OCI-LY7 (cell line): ENCODE results near the gene CASP5. TPM values are rescaled to one million over a fixed set of nuclear protein-coding genes. Genes with fewer than 3 reads are reported as not detected.

Experiments
- BruUV-seq: library from RNA; stranded (reverse); fragments of 400-500 nt; replicated peaks from 2 replicates; lab custom pipeline; 2021; lab: Mats Ljungman, UMichigan
- CTCF ChIA-PET: fragments of 300-600 bp; sonication (Branson Sonifier 250); formaldehyde crosslinking; loops from one replicate; lab custom pipeline; 2022; ENCODE audit warnings: antibody characterized with exemption; ENCODE audit not compliant: unreplicated experiment; lab: Charles Lee
- POLR2A ChIA-PET: fragments of 300-600 bp; sonication (Branson Sonifier 250); formaldehyde crosslinking; loops from one replicate; lab custom pipeline; 2022; ENCODE audit warnings: antibody characterized with exemption; lab: Charles Lee
- DNase-seq: peaks from one replicate; pipeline ENCODE4 v3.0.0-alpha.2; 2015; ENCODE audit warnings: low spot score
- H2AFZ ChIP-seq: fragments of 200-600 bp; sonication (generic), shearing (Covaris generic); 2 replicates; pipeline ENCODE4 v1.6.1; 2014; ENCODE audit warnings: mild to moderate bottlenecking, antibody characterized with exemption, low read length, moderate library complexity
- H3K27ac ChIP-seq: fragments of 200-600 bp; sonication (generic); 2 replicates; pipeline ENCODE4 v1.5.1; 2014; ENCODE audit warnings: mixed run types, low read depth, mild to moderate bottlenecking, moderate library complexity, low read length, inconsistent platforms; ENCODE audit not compliant: poor library complexity, severe bottlenecking
- H3K36me3 ChIP-seq: fragments of 200-600 bp; sonication (generic); 2 replicates; pipeline ENCODE4 v1.6.1; 2014; ENCODE audit warnings: mild to moderate bottlenecking, antibody characterized with exemption, low read length, moderate library complexity, mixed read lengths; ENCODE audit not compliant: insufficient read depth
- H3K4me1 ChIP-seq: fragments of 200-600 bp; sonication (generic); 2 replicates; pipeline ENCODE4 v1.5.1; 2014; ENCODE audit warnings: mild to moderate bottlenecking, low read length; ENCODE audit not compliant: insufficient read depth, poor library complexity, severe bottlenecking
- H3K4me2 ChIP-seq: fragments of 200-600 bp; sonication (generic); 2 replicates; pipeline ENCODE4 v1.6.1; 2014; ENCODE audit warnings: mild to moderate bottlenecking, low read length
- H3K4me3 ChIP-seq: fragments of 200-600 bp; sonication (generic); 2 replicates; pipeline ENCODE4 v1.5.1; 2014; ENCODE audit warnings: mild to moderate bottlenecking, low read depth, low read length; ENCODE audit not compliant: poor library complexity, severe bottlenecking
- H3K79me2 ChIP-seq: fragments of 200-600 bp; sonication (generic); 2 replicates; pipeline ENCODE4 v1.6.1; 2016; ENCODE audit warnings: low read depth, mild to moderate bottlenecking, low read length, moderate library complexity, mixed read lengths; ENCODE audit not compliant: insufficient read depth
- H3K9me2 ChIP-seq: fragments of 200-600 bp; sonication (generic); 2 replicates; pipeline ENCODE4 v1.6.1; 2016; ENCODE audit warnings: mild to moderate bottlenecking, low read length, mixed read lengths; ENCODE audit not compliant: insufficient read depth
- H3K9me3 ChIP-seq: fragments of 200-600 bp; sonication (generic); 2 replicates; pipeline ENCODE4 v1.6.1; 2014; ENCODE audit warnings: mild to moderate bottlenecking, mixed run types, low read length, mixed read lengths
- H4K20me1 ChIP-seq: fragments of 200-600 bp; sonication (generic); 2 replicates; pipeline ENCODE4 v1.6.1; 2014; ENCODE audit warnings: mild to moderate bottlenecking, antibody characterized with exemption, low read length, moderate library complexity, mixed read lengths; ENCODE audit not compliant: insufficient read depth
- intact Hi-C: fragments of 100-400 bp; cut with micrococcal nuclease; formaldehyde crosslinking; loops from one replicate; pipeline ENCODE4 v1.10.0; 2022; ENCODE audit not compliant: unreplicated experiment
- total RNA-seq, 2 experiments: library from RNA; depleted of rRNA in 1 of 2; stranded (reverse); fragments of >200 nt in 1 of 2; shearing (Covaris generic) in 1 of 2; gene quantifications; 2 replicates each; pipeline ENCODE4 v1.2.3, GENCODE V29; 2014 to 2022
- TF ChIP-seq, protein P1 (sequence below): fragments of 200-600 bp; sonication (generic); conservative IDR thresholded peaks from 2 replicates; pipeline ENCODE4 v1.5.1; 2014; ENCODE audit warnings: mild to moderate bottlenecking, antibody characterized with exemption, low read length, moderate library complexity, mixed read lengths

The CASP5 gene
- total RNA-seq, 2 experiments from 2014 or later: not detected

DNA sequence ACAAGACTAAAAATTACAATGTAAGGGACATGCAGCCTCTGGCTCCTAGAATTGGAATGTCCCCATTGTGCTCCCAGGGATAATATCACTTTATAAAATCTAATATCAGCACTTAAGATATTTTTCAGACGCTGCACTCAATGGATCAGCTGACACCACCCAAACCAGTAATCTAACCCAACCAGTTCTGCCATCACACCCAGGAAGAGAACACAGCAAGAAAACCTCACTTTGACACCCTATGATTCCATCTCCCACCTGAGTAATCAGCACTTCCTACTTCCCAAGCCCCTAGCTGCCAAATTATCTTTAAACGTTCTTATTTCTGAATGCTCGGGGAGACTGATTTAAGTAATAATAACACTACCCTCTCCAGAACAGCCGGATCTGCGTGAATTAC lies 57.2 kb downstream of the CASP5 start:
- POLR2A ChIA-PET: no interaction called here
- Histone ChIP-seq H3K4me3 (no peak overlapping the region), H3K4me1 (no peaks in the 10 kb centered on the region), H4K20me1 (no peaks in the 10 kb centered on the region), H3K79me2 (no peaks in the 10 kb centered on the region), H3K9me3 (0 out of 2 replicates have a peak, but pooled peaks cover 11% of the 10 kb centered on the region), H3K27ac (no peak overlapping the region), H3K36me3 (no peaks in the 10 kb centered on the region), H3K9me2 (no peaks in the 10 kb centered on the region), H3K4me2 (no peak overlapping the region), H2AFZ (no peak overlapping the region)
- intact Hi-C loops: no loop called here
- DNase-seq: no peak
- CTCF ChIA-PET: no interaction called here
- TF ChIP-seq, protein P1, sequence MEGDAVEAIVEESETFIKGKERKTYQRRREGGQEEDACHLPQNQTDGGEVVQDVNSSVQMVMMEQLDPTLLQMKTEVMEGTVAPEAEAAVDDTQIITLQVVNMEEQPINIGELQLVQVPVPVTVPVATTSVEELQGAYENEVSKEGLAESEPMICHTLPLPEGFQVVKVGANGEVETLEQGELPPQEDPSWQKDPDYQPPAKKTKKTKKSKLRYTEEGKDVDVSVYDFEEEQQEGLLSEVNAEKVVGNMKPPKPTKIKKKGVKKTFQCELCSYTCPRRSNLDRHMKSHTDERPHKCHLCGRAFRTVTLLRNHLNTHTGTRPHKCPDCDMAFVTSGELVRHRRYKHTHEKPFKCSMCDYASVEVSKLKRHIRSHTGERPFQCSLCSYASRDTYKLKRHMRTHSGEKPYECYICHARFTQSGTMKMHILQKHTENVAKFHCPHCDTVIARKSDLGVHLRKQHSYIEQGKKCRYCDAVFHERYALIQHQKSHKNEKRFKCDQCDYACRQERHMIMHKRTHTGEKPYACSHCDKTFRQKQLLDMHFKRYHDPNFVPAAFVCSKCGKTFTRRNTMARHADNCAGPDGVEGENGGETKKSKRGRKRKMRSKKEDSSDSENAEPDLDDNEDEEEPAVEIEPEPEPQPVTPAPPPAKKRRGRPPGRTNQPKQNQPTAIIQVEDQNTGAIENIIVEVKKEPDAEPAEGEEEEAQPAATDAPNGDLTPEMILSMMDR: no peak
- no TSS peak for BruUV-seq

DNA sequence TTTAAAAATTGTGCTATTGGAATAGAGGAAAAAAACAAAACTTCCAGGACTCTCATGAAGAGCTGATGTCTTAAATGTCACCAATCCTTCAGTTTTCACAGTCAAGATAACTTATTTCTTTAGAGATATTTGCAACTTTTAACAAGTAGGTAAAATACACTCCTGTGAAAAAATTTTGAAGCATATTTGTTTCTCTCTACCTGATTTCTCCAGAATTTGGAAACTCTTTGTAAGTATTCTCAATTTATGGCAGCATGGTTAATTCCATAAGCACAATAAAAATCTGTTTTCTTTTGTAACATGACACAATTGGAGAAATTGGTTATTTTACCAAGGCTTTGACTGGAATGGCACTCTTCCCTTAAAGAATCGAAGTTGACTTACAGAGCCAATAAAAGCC lies 58.7 kb downstream of the CASP5 start:
- Histone ChIP-seq H3K79me2 (no peaks in the 10 kb centered on the region), H2AFZ (no peak overlapping the region), H3K9me2 (no peaks in the 10 kb centered on the region), H3K4me2 (no peak overlapping the region), H3K36me3 (no peaks in the 10 kb centered on the region), H3K27ac (no peak overlapping the region), H3K4me1 (no peaks in the 10 kb centered on the region), H3K9me3 (0 out of 2 replicates have a peak, but pooled peaks cover 11% of the 10 kb centered on the region), H3K4me3 (no peak overlapping the region), H4K20me1 (no peaks in the 10 kb centered on the region)
- POLR2A ChIA-PET: interaction anchor here (0.5 kb wide), 1 partner anchor 663 kb away, joined by 3 read pairs; no protein-coding TSS in a partner anchor
- BruUV-seq: no TSS peak
- TF ChIP-seq, protein P1: no peak
- CTCF ChIA-PET: no interaction called here
- no peak for DNase-seq
- intact Hi-C loops: no loop called here

DNA sequence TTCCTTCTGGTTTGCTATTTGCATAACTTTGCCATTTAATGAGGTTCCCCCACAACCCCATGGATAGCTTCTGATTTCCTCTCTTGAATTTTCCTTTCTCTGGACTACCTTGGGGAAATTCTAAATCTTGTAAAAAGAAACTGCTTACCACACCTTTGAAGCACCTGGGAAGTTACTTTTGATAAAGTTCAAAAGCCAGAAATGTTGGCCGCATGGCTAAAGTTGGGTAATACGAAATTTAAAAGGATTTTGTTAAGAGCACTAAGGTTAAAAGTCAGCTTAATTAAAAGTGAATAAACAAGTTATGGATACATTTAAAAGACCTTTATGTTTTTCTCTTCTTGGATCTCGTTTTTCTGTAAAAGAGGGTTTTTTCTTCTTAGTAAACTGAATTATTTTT lies 60.1 kb downstream of the CASP5 start:
- H2AFZ ChIP-seq: no peak overlapping the region
- no peaks in the 10 kb centered on the region for H3K79me2 ChIP-seq
- no peak overlapping the region for H3K27ac ChIP-seq
- no peak for DNase-seq
- TF ChIP-seq, protein P1: no peak
- no TSS peak for BruUV-seq
- ChIA-PET POLR2A (no interaction called here), CTCF (no interaction called here)
- no peaks in the 10 kb centered on the region for H3K36me3 ChIP-seq
- intact Hi-C loops: no loop called here
- no peaks in the 10 kb centered on the region for H4K20me1 ChIP-seq
- H3K4me3 ChIP-seq: no peak overlapping the region
- H3K4me1 ChIP-seq: no peaks in the 10 kb centered on the region
- no peaks in the 10 kb centered on the region for H3K9me2 ChIP-seq
- H3K4me2 ChIP-seq: no peak overlapping the region
- 0 out of 2 replicates have a peak, but pooled peaks cover 11% of the 10 kb centered on the region for H3K9me3 ChIP-seq
